Peyer's patch (tissue), 4 donors: Measurements from ENCODE around the gene IDH3B. TPM values are rescaled to one million over a fixed set of nuclear protein-coding genes. Genes with fewer than 3 reads are reported as not detected.
A peak's percentile ranks its signal among the peaks of the same experiment; 100 is the strongest.

Source experiments
- DNase-seq, 3 donors: peaks; one replicate each; pipeline ENCODE4 v3.0.0-alpha.2; 2017 to 2019
- H3K27ac ChIP-seq, 4 donors: fragments of 200-600 bp; sonication (generic); one replicate each; pipeline ENCODE4 v1.5.1; 2016 to 2019
- H3K27me3 ChIP-seq, 2 donors: fragments of 200-600 bp; sonication (generic); one replicate each; pipeline ENCODE4 v1.5.1; 2019
- H3K36me3 ChIP-seq, 3 donors: fragments of 200-600 bp; sonication (generic); one replicate each; pipeline ENCODE4 v1.5.1; 2016 to 2019
- H3K4me1 ChIP-seq, 4 donors: fragments of 200-600 bp; sonication (generic); one replicate each; pipeline ENCODE4 v1.5.1; 2016 to 2019
- H3K4me3 ChIP-seq, 4 donors: fragments of 200-600 bp; sonication (generic); 1 replicate in 3 of 4; 2 replicates in 1 of 4; pipeline ENCODE4 v1.5.1; 2016 to 2019; ENCODE audit warnings: mild to moderate bottlenecking in 1 of 4
- H3K9me3 ChIP-seq, 4 donors: fragments of 200-600 bp; sonication (generic); one replicate each; pipeline ENCODE4 v1.5.1; 2016 to 2019; ENCODE audit warnings: mild to moderate bottlenecking in 1 of 4
- POLR2A ChIP-seq, 2 donors: fragments of 450-650 bp; IDR thresholded peaks; one replicate each; pipeline ENCODE4 v1.5.1; 2017; ENCODE audit warnings: antibody characterized with exemption in 2 of 2, mild to moderate bottlenecking in 2 of 2, moderate library complexity in 2 of 2
- total RNA-seq, 4 donors: library from RNA; depleted of rRNA; stranded (reverse); fragments of >200 nt; gene quantifications; one replicate each; pipeline ENCODE4 v1.1.0, GENCODE V29; 2016
- TF ChIP-seq, protein P1 (sequence below), 6 experiments: fragments of 450-650 bp in 4 of 6; fragments of 200-600 bp in 2 of 6; sonication (generic) in 1 of 6; IDR thresholded peaks; one replicate each; pipeline ENCODE4 v1.5.1; 2017 to 2019; ENCODE audit warnings: antibody characterized with exemption in 6 of 6, mild to moderate bottlenecking in 3 of 6, moderate library complexity in 1 of 6

Gene IDH3B
- total RNA-seq, 4 donors from 2014 or later: 113 to 156 (median 134) TPM

DNA sequence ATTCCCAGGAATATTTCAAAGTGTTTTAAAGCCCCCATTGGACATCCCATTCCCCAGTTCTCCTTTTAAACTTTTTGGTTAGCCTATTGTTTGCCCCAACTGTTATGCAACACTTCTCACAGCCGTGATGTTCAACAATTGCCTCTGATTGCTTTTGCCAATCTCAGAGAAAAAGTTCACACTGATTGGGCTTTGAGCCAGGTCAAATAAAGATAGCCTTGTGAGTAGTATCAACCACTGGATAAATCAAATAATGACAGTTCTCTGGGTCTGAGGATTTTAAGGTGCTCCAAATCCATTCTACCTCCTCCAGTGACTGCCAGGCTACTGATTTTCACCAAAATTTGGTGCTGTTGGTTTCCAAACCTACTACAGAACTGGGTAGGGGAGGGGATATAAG lies 30.6 kb downstream of the IDH3B start:
- no peaks in the 10 kb centered on the region for H3K27me3 ChIP-seq

DNA sequence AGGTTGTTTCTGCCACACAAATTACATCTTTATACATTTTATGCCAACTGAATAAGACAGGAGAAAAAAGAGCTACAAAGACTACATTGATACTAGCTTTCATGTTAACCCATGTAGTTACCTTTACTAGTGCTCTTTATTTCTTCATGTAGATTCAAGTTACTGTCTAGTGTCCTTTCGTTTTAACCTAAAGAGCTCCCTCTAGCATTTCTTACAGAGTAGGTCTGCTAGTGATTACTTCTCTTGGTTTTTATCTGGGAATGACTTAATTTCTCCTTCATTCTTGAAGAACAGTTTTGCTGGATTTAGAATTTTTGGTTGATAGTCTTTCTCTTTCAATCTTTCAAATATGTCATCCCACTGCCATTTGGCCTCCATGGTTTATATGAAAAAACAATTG lies 32.8 kb downstream of the IDH3B start:
- Histone ChIP-seq H3K9me3 (no peaks in the 10 kb centered on the region), H3K4me1 (no peaks in the 10 kb centered on the region), H3K27ac (no peak overlapping the region), H3K27me3 (no peaks in the 10 kb centered on the region), H3K4me3 (no peak overlapping the region), H3K36me3 (no peaks in the 10 kb centered on the region)
- TF ChIP-seq, protein P1, sequence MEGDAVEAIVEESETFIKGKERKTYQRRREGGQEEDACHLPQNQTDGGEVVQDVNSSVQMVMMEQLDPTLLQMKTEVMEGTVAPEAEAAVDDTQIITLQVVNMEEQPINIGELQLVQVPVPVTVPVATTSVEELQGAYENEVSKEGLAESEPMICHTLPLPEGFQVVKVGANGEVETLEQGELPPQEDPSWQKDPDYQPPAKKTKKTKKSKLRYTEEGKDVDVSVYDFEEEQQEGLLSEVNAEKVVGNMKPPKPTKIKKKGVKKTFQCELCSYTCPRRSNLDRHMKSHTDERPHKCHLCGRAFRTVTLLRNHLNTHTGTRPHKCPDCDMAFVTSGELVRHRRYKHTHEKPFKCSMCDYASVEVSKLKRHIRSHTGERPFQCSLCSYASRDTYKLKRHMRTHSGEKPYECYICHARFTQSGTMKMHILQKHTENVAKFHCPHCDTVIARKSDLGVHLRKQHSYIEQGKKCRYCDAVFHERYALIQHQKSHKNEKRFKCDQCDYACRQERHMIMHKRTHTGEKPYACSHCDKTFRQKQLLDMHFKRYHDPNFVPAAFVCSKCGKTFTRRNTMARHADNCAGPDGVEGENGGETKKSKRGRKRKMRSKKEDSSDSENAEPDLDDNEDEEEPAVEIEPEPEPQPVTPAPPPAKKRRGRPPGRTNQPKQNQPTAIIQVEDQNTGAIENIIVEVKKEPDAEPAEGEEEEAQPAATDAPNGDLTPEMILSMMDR (IDR thresholded peaks at IDR 0.05): peak in 3 of 6 experiments; percentile 22 to 42 (median 35)
- TF ChIP-seq POLR2A (IDR thresholded peaks at IDR 0.05): no peak
- DNase-seq: no peak

More for the DNA sequence above, 30.6 kb downstream of the IDH3B start:
- Histone ChIP-seq H3K4me1 (no peaks in the 10 kb centered on the region), H3K9me3 (no peaks in the 10 kb centered on the region), H3K36me3 (no peaks in the 10 kb centered on the region), H3K27ac (no peak overlapping the region), H3K4me3 (no peak overlapping the region)
- DNase-seq: no peak
- TF ChIP-seq POLR2A (IDR thresholded peaks at IDR 0.05): no peak
- TF ChIP-seq, protein P1 (IDR thresholded peaks at IDR 0.05): no peak

DNA sequence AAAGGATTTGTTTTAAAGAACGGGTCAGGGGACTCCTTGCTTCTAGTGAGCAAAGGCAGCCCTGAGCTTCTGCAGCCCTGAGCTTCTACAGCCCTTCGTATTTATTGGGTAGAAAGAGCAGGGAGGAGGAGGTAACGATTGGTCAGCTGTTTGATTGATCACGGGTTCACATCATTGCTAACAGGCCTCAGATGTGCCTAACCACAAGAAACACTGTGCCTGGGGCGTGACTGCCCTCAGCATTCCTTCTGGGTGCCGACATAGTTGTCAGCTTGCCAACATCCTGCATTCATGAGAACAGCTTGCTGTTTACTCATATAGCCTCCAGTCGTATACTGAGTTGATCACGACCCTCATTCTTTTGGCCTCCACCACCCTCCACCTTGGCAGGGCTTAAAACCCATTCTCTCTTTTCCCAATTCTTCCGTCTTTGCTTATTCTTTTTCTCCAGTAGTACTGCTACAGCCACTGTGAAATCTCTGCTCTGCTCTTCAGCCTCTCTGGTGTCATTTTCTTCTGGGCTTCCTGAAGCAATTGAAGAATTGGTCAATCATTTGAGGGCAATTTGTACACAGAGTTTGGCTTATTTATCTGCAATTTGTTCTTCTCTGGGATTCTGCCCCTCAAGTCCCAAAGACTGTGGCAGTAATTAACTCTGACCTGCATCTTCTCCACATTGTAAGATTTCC lies 37.0 kb downstream of the IDH3B start:
- Histone ChIP-seq H3K9me3 (no peaks in the 10 kb centered on the region), H3K4me1 (no peaks in the 10 kb centered on the region), H3K4me3 (no peak overlapping the region), H3K36me3 (no peaks in the 10 kb centered on the region), H3K27me3 (no peaks in the 10 kb centered on the region), H3K27ac (no peak overlapping the region)
- no peak for TF ChIP-seq POLR2A (IDR thresholded peaks at IDR 0.05)
- TF ChIP-seq, protein P1 (IDR thresholded peaks at IDR 0.05): no peak
- peak in 2 of 3 donors; percentile 62 to 65 for DNase-seq

DNA sequence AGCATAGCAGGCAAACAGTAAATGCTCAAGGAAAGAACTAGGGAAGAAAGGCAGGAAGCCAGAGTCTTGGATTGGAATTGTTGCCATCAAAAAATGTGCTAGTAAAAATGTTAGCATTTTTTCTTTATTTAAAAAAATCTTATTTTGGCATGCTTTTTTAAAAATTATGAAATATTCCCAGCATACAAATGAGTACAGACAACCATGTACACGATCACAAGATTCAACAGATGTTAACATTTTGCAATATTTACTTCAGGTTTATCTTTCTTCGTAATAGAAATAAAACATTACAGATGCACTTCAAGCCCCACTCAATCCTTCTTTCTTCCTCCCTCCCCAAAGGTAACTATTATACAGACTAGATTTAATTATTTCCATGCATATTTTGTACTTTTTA lies 39.0 kb downstream of the IDH3B start:
- Histone ChIP-seq H3K27ac (no peak overlapping the region), H3K36me3 (no peaks in the 10 kb centered on the region), H3K4me3 (no peak overlapping the region), H3K4me1 (no peaks in the 10 kb centered on the region), H3K27me3 (no peaks in the 10 kb centered on the region), H3K9me3 (no peaks in the 10 kb centered on the region)
- no peak for DNase-seq
- TF ChIP-seq, protein P1 (IDR thresholded peaks at IDR 0.05): no peak
- no peak for TF ChIP-seq POLR2A (IDR thresholded peaks at IDR 0.05)

DNA sequence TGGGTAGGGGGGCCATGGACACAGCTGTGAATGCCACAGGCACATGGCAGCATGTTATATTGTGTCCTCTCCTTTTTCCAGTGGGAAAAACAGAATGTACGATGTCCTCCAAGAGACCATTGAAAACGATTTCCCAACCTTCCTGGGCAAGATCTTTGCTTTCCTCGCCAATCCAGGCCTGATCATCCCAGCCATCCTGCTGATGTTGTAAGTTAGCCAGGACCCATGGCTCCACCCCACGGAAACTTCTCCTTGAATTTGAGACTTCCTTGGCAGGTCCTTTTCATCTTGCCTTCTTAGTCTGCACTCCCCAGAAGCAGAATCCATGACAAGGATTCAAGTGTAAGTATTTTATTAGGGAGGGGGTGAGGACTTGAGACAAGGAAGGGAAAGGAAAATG lies 39.8 kb downstream of the IDH3B start:
- H3K4me3 ChIP-seq: no peak overlapping the region
- no peaks in the 10 kb centered on the region for H3K27me3 ChIP-seq
- TF ChIP-seq POLR2A (IDR thresholded peaks at IDR 0.05): no peak
- TF ChIP-seq, protein P1 (IDR thresholded peaks at IDR 0.05): no peak
- DNase-seq: no peak
- no peaks in the 10 kb centered on the region for H3K36me3 ChIP-seq
- no peak overlapping the region for H3K27ac ChIP-seq
- H3K4me1 ChIP-seq: no peaks in the 10 kb centered on the region
- no peaks in the 10 kb centered on the region for H3K9me3 ChIP-seq
